H1 (cell line): ENCODE measurements around the gene SPPL2B. TPM values are rescaled to one million over a fixed set of nuclear protein-coding genes. Genes with fewer than 3 reads are reported as not detected.

Experiments used
- ATF2 ChIP-seq: IDR thresholded peaks from 2 replicates; pipeline ENCODE4 v1.6.1; 2012; ENCODE audit warnings: low read length, inconsistent platforms
- CTBP2 ChIP-seq: IDR thresholded peaks from 2 replicates; pipeline ENCODE4 v1.7.0; 2011; ENCODE audit warnings: borderline replicate concordance, mild to moderate bottlenecking, moderate library complexity, mixed read lengths, low read length; ENCODE audit not compliant: insufficient read depth, insufficient read length
- KDM4A ChIP-seq: IDR thresholded peaks from one replicate; pipeline ENCODE4 v1.7.1; 2012; ENCODE audit warnings: low read depth, mild to moderate bottlenecking, moderate library complexity, low read length, inconsistent platforms; ENCODE audit not compliant: severe bottlenecking
- KDM5A ChIP-seq: fragments of 200-600 bp; IDR thresholded peaks from 2 replicates; pipeline ENCODE4 v1.7.1; 2012; ENCODE audit warnings: mild to moderate bottlenecking, low read length, inconsistent platforms, mixed read lengths
- SIX5 ChIP-seq: IDR thresholded peaks from 2 replicates; pipeline ENCODE4 v1.6.1; 2011; ENCODE audit warnings: mild to moderate bottlenecking, low read depth, low read length
- SP1 ChIP-seq: IDR thresholded peaks from 2 replicates; pipeline ENCODE4 v1.6.1; 2011; ENCODE audit warnings: low read depth, low read length
- ZNF274 ChIP-seq: IDR thresholded peaks from 2 replicates; pipeline ENCODE4 v1.7.0; 2012; ENCODE audit warnings: low read length, borderline replicate concordance; ENCODE audit errors: extremely low read depth
- polyA plus RNA-seq, 7 experiments: library from polyadenylated mRNA; depleted of rRNA in 3 of 7; stranded (reverse) in 5 of 7; unstranded in 2 of 7; fragments of >200 nt in 5 of 7; fragments of 200-250 nt in 2 of 7; gene quantifications; 1 replicate in 5 of 7; 2 replicates in 1 of 7; 4 replicates in 1 of 7; pipeline versions ENCODE4 v1.2.1 to v1.2.3, GENCODE V29; 2011 to 2013; ENCODE audit warnings: missing spikeins in 2 of 7, mixed read lengths in 2 of 7
- total RNA-seq: library from RNA; stranded (reverse); fragmentation: NEBNext Ultra II Directional; extraction: Animal tissue kit (Norgen Biotek cat#: 25700); gene quantifications from 2 replicates; pipeline ENCODE4 v1.2.1, GENCODE V29; 2021

SPPL2B gene
- total and polyA plus RNA-seq, 2 of the 8 experiments (the other 6 are each of a cell fraction or from before 2014, with no cell fraction given) = 34.8 to 55.7 TPM

DNA sequence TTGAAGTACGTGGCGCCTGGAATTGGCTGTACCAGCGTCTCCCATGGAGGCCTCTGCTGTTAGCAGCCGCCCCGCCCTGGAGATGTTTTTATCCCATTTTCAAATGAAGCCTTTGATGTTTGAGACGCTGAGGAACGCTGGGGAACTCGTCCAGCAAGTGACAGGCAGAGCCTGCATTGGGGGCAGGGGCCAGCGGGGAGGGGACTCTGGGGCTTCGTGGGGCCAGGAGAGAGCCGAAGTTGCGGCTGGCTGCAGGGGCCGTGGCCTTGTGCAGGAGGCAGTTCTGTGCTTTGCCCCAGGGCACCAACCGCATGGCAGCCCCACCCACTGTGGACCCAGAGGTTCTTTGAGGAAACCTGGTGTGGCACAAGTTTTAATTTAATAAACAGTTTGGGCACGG is 13.5 kb downstream of the SPPL2B start (continued):
- TF ChIP-seq KDM4A (no peak), ATF2 (no peak), SIX5 (no peak), CTBP2 (no peak), ZNF274 (no peak), SP1 (no peak), KDM5A (no peak)
